HepG2 (cell line): ENCODE data around the gene P2RX5. TPM values are rescaled to one million over a fixed set of nuclear protein-coding genes. Genes with fewer than 3 reads are reported as not detected.

Experiments used
- ATAC-seq: fragments of 200-7000 bp; cut with Tn5 transposase; 3 replicates; pipeline ENCODE4 v1.9.1; 2020; ENCODE audit warnings: mild to moderate bottlenecking, moderate library complexity
- Bru-seq: library from RNA; stranded (reverse); fragments of 400-500 nt; gene quantifications from one replicate; lab custom pipeline; 2021; lab: Mats Ljungman, UMichigan
- BruChase-seq, 2 experiments: library from RNA; stranded (reverse); fragments of 400-500 nt; gene quantifications; one replicate each; lab custom pipeline; 2021; lab: Mats Ljungman, UMichigan
- BruUV-seq: library from RNA; stranded (reverse); fragments of 400-500 nt; replicated peaks from 2 replicates; lab custom pipeline; 2021; lab: Mats Ljungman, UMichigan
- CTCF ChIA-PET: fragments of 300-600 bp; formaldehyde crosslinking; extraction: SDS; loops from one replicate; lab custom pipeline; 2021; ENCODE audit warnings: low total read pairs, inconsistent platforms, low intra/inter-chr PET ratio; lab: Yijun Ruan, JAX
- POLR2A ChIA-PET: fragments of 350-600 bp; sonication (Branson Sonifier 250); formaldehyde crosslinking; loops from one replicate; lab custom pipeline; 2020; ENCODE audit warnings: antibody characterized with exemption, inconsistent platforms; lab: Yijun Ruan, JAX
- DNase-seq: peaks from one replicate; pipeline ENCODE4 v3.0.0-alpha.2; 2015; ENCODE audit warnings: low spot score
- FAIRE-seq: peaks from 3 replicates; lab custom pipeline; 2011; peaks lifted over from hg19 to GRCh38; lab: Jason Lieb, UNC
- H2AFZ ChIP-seq: one replicate; pipeline ENCODE4 v1.6.1; 2011; ENCODE audit warnings: low read length, inconsistent platforms
- H3K27ac ChIP-seq: fragments of 300-600 bp; 3 replicates; pipeline ENCODE4 v1.8.0; 2011; ENCODE audit warnings: mixed run types, mild to moderate bottlenecking, mixed read lengths, low read length, inconsistent platforms; ENCODE audit not compliant: insufficient read depth; ENCODE audit errors: extremely low read length
- H3K27me3 ChIP-seq, 2 experiments: fragments of 200-600 bp in 1 of 2; 2 replicates in 1 of 2; 3 replicates in 1 of 2; pipeline versions ENCODE4 v1.6.0 to v1.8.0; 2011; ENCODE audit warnings: low read length in 2 of 2, mild to moderate bottlenecking in 2 of 2, moderate library complexity in 2 of 2, inconsistent platforms in 1 of 2; ENCODE audit not compliant: insufficient read depth in 2 of 2, control insufficient read depth in 1 of 2
- H3K36me3 ChIP-seq, 2 experiments: fragments of 200-600 bp in 1 of 2; replicated peaks in 1 of 2; 2 replicates in 1 of 2; 3 replicates in 1 of 2; pipeline versions ENCODE4 v1.5.1 to v1.8.0; 2011; ENCODE audit warnings: low read length in 2 of 2, inconsistent platforms in 1 of 2; ENCODE audit not compliant: insufficient read depth in 2 of 2, control insufficient read depth in 1 of 2
- H3K4me1 ChIP-seq: 2 replicates; pipeline ENCODE4 v1.5.1; 2012; ENCODE audit warnings: low read length, inconsistent platforms; ENCODE audit not compliant: insufficient read depth
- H3K4me2 ChIP-seq: 2 replicates; pipeline ENCODE4 v1.6.0; 2011; ENCODE audit warnings: low read depth, low read length, inconsistent platforms
- H3K4me3 ChIP-seq, 3 experiments: fragments of 200-600 bp in 1 of 3; sonication (generic), shearing (Covaris generic) in 1 of 3; replicated peaks in 1 of 3; 2 replicates each; pipeline ENCODE4 v1.5.1; 2011 to 2016; ENCODE audit warnings: low read length in 3 of 3, inconsistent platforms in 2 of 3, low read depth in 2 of 3, mild to moderate bottlenecking in 2 of 3, control low read depth in 1 of 3, mixed read lengths in 1 of 3; ENCODE audit not compliant: insufficient read depth in 1 of 3
- H3K79me2 ChIP-seq: one replicate; pipeline ENCODE4 v1.6.1; 2011; ENCODE audit warnings: low read length, inconsistent platforms; ENCODE audit not compliant: insufficient read depth
- H3K9ac ChIP-seq: 2 replicates; pipeline ENCODE4 v1.6.0; 2011; ENCODE audit warnings: mild to moderate bottlenecking, low read depth, low read length, inconsistent platforms; ENCODE audit not compliant: insufficient read depth
- H3K9me3 ChIP-seq: 2 replicates; pipeline ENCODE4 v1.5.1; 2012; ENCODE audit warnings: mild to moderate bottlenecking, low read length
- H4K20me1 ChIP-seq: 2 replicates; pipeline ENCODE4 v1.6.0; 2011; ENCODE audit warnings: inconsistent platforms, mild to moderate bottlenecking, low read length, moderate library complexity; ENCODE audit not compliant: insufficient read depth
- AFF4 ChIP-seq: sonication (generic); formaldehyde crosslinking; IDR thresholded peaks from 2 replicates; pipeline ENCODE4 v1.4.0; 2020; ENCODE audit warnings: missing genetic modification reagents
- GMEB1 ChIP-seq: sonication (generic); formaldehyde crosslinking; IDR thresholded peaks from 2 replicates; pipeline ENCODE4 v1.5.1; 2020; ENCODE audit warnings: missing genetic modification reagents, mild to moderate bottlenecking, borderline replicate concordance
- SALL1 ChIP-seq: sonication (generic); formaldehyde crosslinking; IDR thresholded peaks from 2 replicates; pipeline ENCODE4 v1.8.0; 2022; ENCODE audit warnings: mild to moderate bottlenecking, missing genetic modification reagents
- ZNF263 ChIP-seq: sonication (generic); formaldehyde crosslinking; IDR thresholded peaks from 2 replicates; pipeline ENCODE4 v1.4.0; 2020; ENCODE audit warnings: missing genetic modification reagents
- ZNF703 ChIP-seq: sonication (generic); formaldehyde crosslinking; IDR thresholded peaks from 2 replicates; pipeline ENCODE4 v1.5.1; 2020; ENCODE audit warnings: missing genetic modification reagents, mild to moderate bottlenecking, moderate library complexity, borderline replicate concordance
- ZSCAN25 ChIP-seq: sonication (generic); formaldehyde crosslinking; IDR thresholded peaks from 2 replicates; pipeline ENCODE4 v1.8.0; 2022; ENCODE audit warnings: mild to moderate bottlenecking, missing genetic modification reagents
- WGBS: methylation state at CpG from one replicate; pipeline ENCODE4 v1.1.6; 2017; ENCODE audit warnings: low lambda C conversion rate; 5-methylcytosine and 5-hydroxymethylcytosine counted together
- in situ Hi-C: cut with HindIII; loops from 2 replicates; pipeline ENCODE4 v1.10.0; 2017; ENCODE audit warnings: low pct_unique_long_range_greater_than_20kb; ENCODE audit not compliant: extremely low pct_ligation_motif_present
- intact Hi-C: fragments of 100-400 bp; cut with micrococcal nuclease; formaldehyde crosslinking; loops from one replicate; pipeline ENCODE4 v1.10.0; 2022; ENCODE audit not compliant: unreplicated experiment
- long read RNA-seq, 2 experiments: library from RNA in 1 of 2; library from polyadenylated mRNA in 1 of 2; stranded (forward) in 1 of 2; unstranded in 1 of 2; transcript quantifications; one replicate each; pipeline ENCODE4 v2.0.0, GENCODE V29; 2019 to 2022
- polyA minus RNA-seq, 3 experiments: library from RNA; depleted of rRNA, polyadenylated mRNA; stranded (reverse); fragments of >200 nt; gene quantifications; 2 replicates each; pipeline ENCODE4 v1.2.3, GENCODE V29; 2011; ENCODE audit warnings: low replicate concordance in 1 of 3
- polyA plus RNA-seq, 8 experiments: library from polyadenylated mRNA; depleted of rRNA in 3 of 8; stranded (reverse) in 7 of 8; unstranded in 1 of 8; fragments of >200 nt; fragmentation: Illumina TruSeq in 4 of 8; extraction: Trizol in 4 of 8; gene quantifications; 2 replicates each; pipeline versions ENCODE4 v1.2.1 to v1.2.3, GENCODE V29; 2011 to 2016; ENCODE audit warnings: low read depth in 4 of 8, missing spikeins in 1 of 8, mixed read lengths in 1 of 8; ENCODE audit not compliant: insufficient read depth in 1 of 8
- total RNA-seq, 5 experiments: library from RNA; depleted of rRNA; stranded (reverse); fragments of >200 nt; fragmentation: Illumina TruSeq; extraction: Trizol; gene quantifications; 2 replicates each; pipeline ENCODE4 v1.2.3, GENCODE V29; 2016; ENCODE audit warnings: low read depth in 1 of 5
- TF ChIP-seq, protein P1 (sequence below): IDR thresholded peaks from 2 replicates; pipeline ENCODE4 v1.6.1; 2012; ENCODE audit warnings: inconsistent platforms
- TF ChIP-seq, protein P2 (sequence below): sonication (generic); formaldehyde crosslinking; IDR thresholded peaks from 2 replicates; pipeline ENCODE4 v1.4.0; 2020; ENCODE audit warnings: missing genetic modification reagents, borderline replicate concordance

P2RX5 gene
- total RNA-seq (2016; rRNA removed; fragmentation: Illumina TruSeq; extraction: Trizol) (0.90 and 0.95 TPM in 2 replicates), polyA plus RNA-seq (2011; rRNA removed) (1.0 and 1.7 TPM in 2 replicates), polyA minus RNA-seq (2011; rRNA and poly(A)+ RNA removed; ENCODE audit: low replicate concordance) (1.6 and 53.3 TPM in 2 replicates), Bru-seq, nascent RNA (percentile 9 among the genes with signal in this experiment), BruChase-seq, experiment 1, labeled RNA remaining after a 6-hour chase (percentile 32 among the genes with signal in this experiment), BruChase-seq, experiment 2, labeled RNA remaining after a 2-hour chase (percentile 31 among the genes with signal in this experiment)
- total RNA-seq (2016; cell fraction: cytosol; rRNA removed; fragmentation: Illumina TruSeq; extraction: Trizol; ENCODE audit: low read depth): 0.20 and 0.79 TPM in 2 replicates
- total RNA-seq (2016; cell fraction: insoluble cytoplasmic fraction; rRNA removed; fragmentation: Illumina TruSeq; extraction: Trizol): 0.64 and 0.82 TPM in 2 replicates
- total RNA-seq (2016; cell fraction: membrane; rRNA removed; fragmentation: Illumina TruSeq; extraction: Trizol): 0.62 and 0.93 TPM in 2 replicates
- 0.53 and 1.1 TPM in 2 replicates for total RNA-seq (2016; cell fraction: nucleus; rRNA removed; fragmentation: Illumina TruSeq; extraction: Trizol)
- polyA plus RNA-seq (2011; cell fraction: cytosol; rRNA removed): 1.4 and 1.5 TPM in 2 replicates
- 1.6 and 1.9 TPM in 2 replicates for polyA plus RNA-seq (2011; cell fraction: nucleus; rRNA removed)
- 0.50 and 1.1 TPM in 2 replicates for polyA plus RNA-seq (2012)
- polyA plus RNA-seq (2016; cell fraction: cytosol; fragmentation: Illumina TruSeq; extraction: Trizol; ENCODE audit: low read depth): 0.24 and 0.38 TPM in 2 replicates
- 0.46 and 0.98 TPM in 2 replicates for polyA plus RNA-seq (2016; cell fraction: insoluble cytoplasmic fraction; fragmentation: Illumina TruSeq; extraction: Trizol; ENCODE audit: low read depth)
- 0.48 and 0.70 TPM in 2 replicates for polyA plus RNA-seq (2016; cell fraction: membrane; fragmentation: Illumina TruSeq; extraction: Trizol; ENCODE audit: low read depth)
- polyA plus RNA-seq (2016; cell fraction: nucleus; fragmentation: Illumina TruSeq; extraction: Trizol; ENCODE audit: insufficient read depth, low read depth): 1.5 and 1.7 TPM in 2 replicates
- polyA minus RNA-seq (2011; cell fraction: cytosol; rRNA and poly(A)+ RNA removed): 0.49 and 1.2 TPM in 2 replicates
- 0.87 and 1.0 TPM in 2 replicates for polyA minus RNA-seq (2011; cell fraction: nucleus; rRNA and poly(A)+ RNA removed)
- long read RNA-seq, experiment 1, partial matches to known transcripts: 0 of 2 reads
- long read RNA-seq, experiment 1, other reads (novel, unspliced or antisense): 0 of 2 reads
- long read RNA-seq, experiment 2, partial matches to known transcripts: 0 of 6 reads
- long read RNA-seq, experiment 2, other reads (novel, unspliced or antisense): 3 of 6 reads

GRCh38 chr17:3695723-3696411 lies at the start of gene P2RX5:
Gene P2RX5 (minus strand): TSS chr17:3696155. CDS start chr17:3696005, 150 bp downstream.
- FAIRE-seq: no peak
- intact Hi-C loops: no loop called here
- no peaks in the 10 kb centered on the region for H3K79me2 ChIP-seq
- BruUV-seq: no TSS peak
- ATAC-seq: peak; percentile 66
- H3K4me2 ChIP-seq: peak within 1 kb of the TSS; percentile 90
- DNase-seq: no peak
- WGBS: 2% methylated on average over 18 of the region's 65 CpGs
- ChIA-PET POLR2A (interaction anchor here (0.6 to 1.2 kb wide), 4 partner anchors 18 to 28 kb away, joined by 3 to 5 read pairs (median 3); partner anchors contain the start of genes HASPIN and TAX1BP3), CTCF (no interaction called here)
- H3K27me3 ChIP-seq: peaks cover 0 to 35% of the 10 kb centered on the region in 2 experiments; a peak in 2 of 5 replicates
- no peak within 1 kb of the TSS for H2AFZ ChIP-seq
- peaks cover 17% of the 10 kb centered on the region for H3K4me1 ChIP-seq
- in situ Hi-C loops: no loop called here
- H3K27ac ChIP-seq: no peak within 1 kb of the TSS
- peak within 1 kb of the TSS; percentile 37 to 75 (median 65) for H3K4me3 ChIP-seq
- no peaks in the 10 kb centered on the region for H4K20me1 ChIP-seq
- H3K9ac ChIP-seq: no peak within 1 kb of the TSS
- peaks cover 12% of the 10 kb centered on the region for H3K9me3 ChIP-seq
- no peaks in the 10 kb centered on the region for H3K36me3 ChIP-seq
- TF ChIP-seq, protein P1, sequence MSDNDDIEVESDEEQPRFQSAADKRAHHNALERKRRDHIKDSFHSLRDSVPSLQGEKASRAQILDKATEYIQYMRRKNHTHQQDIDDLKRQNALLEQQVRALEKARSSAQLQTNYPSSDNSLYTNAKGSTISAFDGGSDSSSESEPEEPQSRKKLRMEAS: peak; percentile 76
- TF ChIP-seq GMEB1 (CRISPR knock-in tag): no peak
- TF ChIP-seq ZSCAN25 (CRISPR knock-in tag): peak; percentile 85
- no peak for TF ChIP-seq AFF4 (CRISPR knock-in tag)
- TF ChIP-seq ZNF263 (CRISPR knock-in tag): peak; percentile 95
- TF ChIP-seq ZNF703: no peak
- TF ChIP-seq, protein P2, sequence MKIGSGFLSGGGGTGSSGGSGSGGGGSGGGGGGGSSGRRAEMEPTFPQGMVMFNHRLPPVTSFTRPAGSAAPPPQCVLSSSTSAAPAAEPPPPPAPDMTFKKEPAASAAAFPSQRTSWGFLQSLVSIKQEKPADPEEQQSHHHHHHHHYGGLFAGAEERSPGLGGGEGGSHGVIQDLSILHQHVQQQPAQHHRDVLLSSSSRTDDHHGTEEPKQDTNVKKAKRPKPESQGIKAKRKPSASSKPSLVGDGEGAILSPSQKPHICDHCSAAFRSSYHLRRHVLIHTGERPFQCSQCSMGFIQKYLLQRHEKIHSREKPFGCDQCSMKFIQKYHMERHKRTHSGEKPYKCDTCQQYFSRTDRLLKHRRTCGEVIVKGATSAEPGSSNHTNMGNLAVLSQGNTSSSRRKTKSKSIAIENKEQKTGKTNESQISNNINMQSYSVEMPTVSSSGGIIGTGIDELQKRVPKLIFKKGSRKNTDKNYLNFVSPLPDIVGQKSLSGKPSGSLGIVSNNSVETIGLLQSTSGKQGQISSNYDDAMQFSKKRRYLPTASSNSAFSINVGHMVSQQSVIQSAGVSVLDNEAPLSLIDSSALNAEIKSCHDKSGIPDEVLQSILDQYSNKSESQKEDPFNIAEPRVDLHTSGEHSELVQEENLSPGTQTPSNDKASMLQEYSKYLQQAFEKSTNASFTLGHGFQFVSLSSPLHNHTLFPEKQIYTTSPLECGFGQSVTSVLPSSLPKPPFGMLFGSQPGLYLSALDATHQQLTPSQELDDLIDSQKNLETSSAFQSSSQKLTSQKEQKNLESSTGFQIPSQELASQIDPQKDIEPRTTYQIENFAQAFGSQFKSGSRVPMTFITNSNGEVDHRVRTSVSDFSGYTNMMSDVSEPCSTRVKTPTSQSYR (CRISPR knock-in tag): peak; percentile 46; the same call in 1 of the 2 replicates
- TF ChIP-seq SALL1 (CRISPR knock-in tag): peak; percentile 24; the same call in 1 of the 2 replicates
